GM21825 (cell line): ENCODE data around the gene TENM4.

Experiments used
- ATAC-seq: cut with Tn5 transposase; IDR thresholded peaks from one replicate; pipeline ENCODE4 v1.9.1; 2021; ENCODE audit warnings: mild to moderate bottlenecking, moderate library complexity; ENCODE audit not compliant: unreplicated experiment

TENM4 gene

GRCh38 chr11:78656984-78657383, 783.8 kb downstream of the TENM4 start:
- ATAC-seq, result no peak

GRCh38 chr11:78656327-78656726, 784.5 kb downstream of the TENM4 start:
- ATAC-seq, result no peak

- ATAC-seq, result no peak
Measured at GRCh38 chr11:78655561-78655960, 785.3 kb downstream of the TENM4 start.

GRCh38 chr11:78654866-78655265, 786.0 kb downstream of the TENM4 start:
- no peak for ATAC-seq

- no peak for ATAC-seq
Measured at GRCh38 chr11:78654071-78654470, 786.8 kb downstream of the TENM4 start.

GRCh38 chr11:78653294-78653909, 787.4 kb downstream of the TENM4 start:
- no peak for ATAC-seq

- no peak for ATAC-seq
Measured at GRCh38 chr11:78652843-78653239, 788.0 kb downstream of the TENM4 start.

- ATAC-seq, result no peak
Measured at GRCh38 chr11:78651923-78652842, 788.6 kb downstream of the TENM4 start.

GRCh38 chr11:78651136-78651775, 789.6 kb downstream of the TENM4 start:
- ATAC-seq, result no peak

GRCh38 chr11:78649361-78650215, 791.2 kb downstream of the TENM4 start:
- no peak for ATAC-seq

GRCh38 chr11:78647986-78648875, 792.6 kb downstream of the TENM4 start:
- ATAC-seq, result no peak

- no peak for ATAC-seq
Measured at GRCh38 chr11:78647266-78647915, 793.4 kb downstream of the TENM4 start.

- ATAC-seq, result no peak
Measured at GRCh38 chr11:78646564-78647185, 794.2 kb downstream of the TENM4 start.

GRCh38 chr11:78645226-78646202, 795.3 kb downstream of the TENM4 start:
- no peak for ATAC-seq

- ATAC-seq, result no peak
Measured at GRCh38 chr11:78643676-78644056, 797.2 kb downstream of the TENM4 start.

GRCh38 chr11:78642979-78643675, 797.7 kb downstream of the TENM4 start:
- no peak for ATAC-seq

GRCh38 chr11:78641541-78641940, 799.3 kb downstream of the TENM4 start:
- no peak for ATAC-seq
